GM10847 (cell line): ENCODE data around the gene SCG3.

Source experiments
- POLR2A ChIP-seq: IDR thresholded peaks from 2 replicates; pipeline ENCODE4 v1.6.1; 2011; ENCODE audit not compliant: insufficient read length; ENCODE audit errors: extremely low read depth

SCG3 gene

DNA sequence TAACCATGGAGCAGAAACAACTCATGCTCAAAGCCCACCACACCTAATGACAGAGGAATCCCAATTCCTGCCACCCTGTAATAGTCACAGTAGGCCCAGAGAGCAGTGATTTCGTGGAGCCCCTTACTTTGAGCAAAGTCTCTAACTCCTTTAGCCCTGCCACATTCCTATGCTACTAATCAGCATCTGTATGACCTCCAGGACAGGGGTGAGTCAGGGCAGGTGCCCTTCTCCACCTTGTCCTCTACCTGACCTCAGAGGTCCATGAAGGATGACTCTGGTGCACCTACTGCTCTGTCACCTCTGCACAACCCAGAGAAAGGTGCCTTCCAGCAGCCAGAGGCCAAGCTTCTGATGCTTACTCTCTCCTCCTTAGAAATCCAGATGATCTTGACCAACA is 6.1 kb upstream of the SCG3 start:
- TF ChIP-seq POLR2A = no peak

DNA sequence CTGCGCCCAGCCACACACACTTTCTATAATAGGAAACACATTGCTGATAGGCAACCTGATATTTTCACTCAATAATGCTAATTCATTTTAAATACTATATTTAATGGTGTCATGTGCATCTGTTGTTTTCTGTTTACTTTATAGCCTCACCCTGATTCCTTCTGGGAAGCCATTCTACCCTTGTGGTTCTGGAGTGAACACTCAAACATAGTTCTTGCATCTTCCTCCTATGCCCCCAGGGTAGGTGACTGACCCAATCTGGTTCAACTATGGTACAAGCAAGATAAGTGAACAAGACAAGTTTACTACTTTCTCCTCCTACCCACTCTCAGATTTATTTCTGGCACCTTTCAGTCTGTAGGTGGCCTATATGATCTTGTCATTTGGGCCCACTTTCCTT is 4.3 kb upstream of the SCG3 start:
- no peak for TF ChIP-seq POLR2A

DNA sequence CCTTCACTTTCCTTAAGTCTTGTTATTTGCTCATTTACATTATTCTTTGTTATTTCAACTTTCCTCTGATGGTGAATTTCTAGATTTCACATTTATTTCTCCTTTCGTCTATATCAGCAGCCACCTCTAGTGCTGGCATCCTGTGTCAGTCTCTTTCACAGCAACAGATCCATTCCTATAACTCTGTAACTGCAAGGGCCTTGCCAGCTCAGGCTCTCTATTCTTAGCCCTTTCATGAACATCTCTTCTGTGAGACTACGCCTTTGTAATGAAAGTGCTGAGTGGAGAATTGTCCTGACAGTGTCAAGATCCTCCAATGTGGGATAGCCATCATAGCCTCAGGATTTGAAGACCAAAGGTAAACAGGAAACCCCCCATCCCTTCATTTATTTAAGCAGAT is 3.9 kb upstream of the SCG3 start:
- TF ChIP-seq POLR2A = no peak

DNA sequence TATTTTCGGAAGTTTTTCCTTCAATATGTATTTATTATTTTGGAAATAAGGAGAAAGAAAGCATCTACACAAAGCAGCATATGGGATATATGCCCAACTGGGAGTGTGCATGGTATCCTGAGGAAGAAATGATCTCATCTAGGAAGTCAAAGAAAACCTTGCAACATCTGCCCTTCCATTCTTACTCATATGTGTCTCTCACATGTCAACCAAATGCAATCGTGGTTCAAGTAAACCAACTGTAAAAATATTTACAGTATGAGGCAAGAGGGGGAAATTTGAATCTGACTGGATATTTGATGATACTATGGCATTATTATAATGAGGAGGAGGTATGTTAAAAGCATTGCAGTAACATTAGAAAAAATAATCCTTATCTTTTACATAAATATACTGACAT is 3.2 kb upstream of the SCG3 start:
- no peak for TF ChIP-seq POLR2A

DNA sequence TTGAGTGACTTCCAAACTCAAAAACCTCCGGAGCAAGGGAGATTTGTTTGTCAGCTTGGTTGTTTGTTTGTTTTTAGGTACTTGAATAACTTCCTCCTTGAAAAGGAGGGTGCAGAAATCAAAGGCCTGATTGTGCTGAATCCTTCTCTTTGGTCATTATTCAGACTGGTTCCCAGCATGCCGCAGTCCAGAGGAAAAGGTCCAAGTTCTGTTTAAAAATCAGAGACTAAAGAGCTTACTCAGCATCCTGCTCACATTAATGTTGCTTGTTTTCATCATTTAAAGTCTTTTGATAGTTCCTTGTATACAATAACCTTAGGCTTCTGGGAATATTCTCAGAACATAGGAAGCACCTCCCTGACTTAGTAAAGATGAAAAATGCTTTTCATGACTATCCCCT is 982 bp upstream of the SCG3 start:
- TF ChIP-seq POLR2A = no peak

DNA sequence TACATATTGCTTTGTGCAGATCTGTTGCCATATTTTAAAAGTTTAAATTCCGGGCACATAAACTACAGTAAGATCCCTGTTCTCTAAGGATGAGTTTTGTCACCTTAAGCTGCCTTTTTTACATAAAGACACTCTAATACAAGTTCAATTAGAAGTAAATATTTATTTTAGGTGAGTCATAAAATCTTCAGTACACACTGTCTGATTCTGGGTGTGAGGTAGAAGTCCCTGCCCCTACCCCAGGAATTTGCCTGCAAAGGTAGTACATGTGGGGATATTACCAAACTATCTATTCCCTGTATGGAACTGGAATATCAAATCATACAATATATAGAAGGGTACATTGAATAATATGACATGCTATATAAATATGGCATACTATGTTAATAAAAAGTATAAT is 6.3 kb downstream of the SCG3 start:
- no peak for TF ChIP-seq POLR2A

DNA sequence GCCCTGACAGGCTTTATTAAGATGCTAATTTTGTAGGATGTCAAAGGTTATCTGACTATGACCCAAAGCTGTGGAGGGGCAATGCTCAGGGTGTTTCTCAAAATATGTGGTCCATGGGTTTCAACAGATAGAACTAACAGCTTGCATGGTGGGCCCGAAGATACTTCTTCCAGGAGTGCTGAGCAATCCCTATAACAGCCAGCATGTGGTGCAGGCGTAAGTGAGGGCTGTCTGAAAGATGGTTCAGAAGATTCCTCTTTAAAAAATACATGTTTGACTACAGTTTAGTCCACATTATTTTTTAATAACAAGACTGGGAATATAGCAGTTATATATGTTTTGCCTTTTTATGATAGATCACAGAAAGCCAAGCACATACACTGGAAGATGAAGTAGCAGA is 7.6 kb downstream of the SCG3 start:
- no peak for TF ChIP-seq POLR2A

DNA sequence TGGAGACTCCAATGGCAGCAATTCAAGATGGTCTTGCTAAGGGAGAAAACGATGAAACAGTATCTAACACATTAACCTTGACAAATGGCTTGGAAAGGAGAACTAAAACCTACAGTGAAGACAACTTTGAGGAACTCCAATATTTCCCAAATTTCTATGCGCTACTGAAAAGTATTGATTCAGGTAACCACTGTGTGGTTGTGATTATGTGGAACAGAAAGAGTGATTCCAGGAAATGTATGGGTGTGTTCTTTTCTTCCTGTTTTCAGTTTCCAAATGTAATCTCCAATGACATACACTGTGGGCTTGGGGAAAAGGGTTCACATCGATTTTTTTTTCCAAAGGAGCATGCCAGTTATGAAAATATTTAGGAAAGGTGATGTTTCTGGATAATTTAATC is 10.9 kb downstream of the SCG3 start:
- no peak for TF ChIP-seq POLR2A

DNA sequence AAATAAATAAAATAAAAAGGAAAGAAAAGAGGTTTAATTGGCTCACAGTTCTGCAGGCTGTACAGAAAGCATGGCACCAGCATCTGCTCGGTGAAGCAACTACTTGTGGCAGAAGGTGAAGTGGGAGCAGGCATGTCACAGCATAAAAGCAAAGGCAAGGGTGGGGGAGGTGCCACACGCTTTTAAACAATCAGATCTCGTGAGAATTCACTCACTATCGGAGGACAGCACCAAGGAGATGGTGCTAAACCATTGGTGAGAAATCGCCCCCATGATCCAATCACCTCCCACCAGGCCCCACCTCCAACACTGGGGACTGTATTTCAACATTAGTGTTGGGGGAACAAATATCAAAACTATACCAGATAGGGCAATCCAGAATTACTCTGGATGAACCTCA is 15.3 kb downstream of the SCG3 start:
- TF ChIP-seq POLR2A = no peak

DNA sequence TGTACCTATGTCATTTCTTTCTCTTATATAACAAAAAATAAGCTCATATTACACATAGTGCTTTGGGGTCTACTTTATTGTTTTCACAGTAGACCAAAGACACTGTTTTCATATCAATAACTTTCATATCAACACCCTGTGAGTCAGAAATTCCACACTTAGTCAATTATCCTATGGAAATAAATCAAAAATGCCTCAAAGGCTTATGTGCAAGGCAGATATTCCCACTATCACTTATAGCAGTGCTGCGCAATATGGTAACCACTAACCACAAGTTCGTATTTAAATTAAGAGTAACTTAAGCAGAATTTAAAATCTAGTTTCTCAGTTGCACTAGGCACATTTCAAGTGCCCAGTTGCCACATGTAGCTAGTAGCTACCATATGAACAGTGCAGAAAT is 15.9 kb downstream of the SCG3 start:
- no peak for TF ChIP-seq POLR2A

DNA sequence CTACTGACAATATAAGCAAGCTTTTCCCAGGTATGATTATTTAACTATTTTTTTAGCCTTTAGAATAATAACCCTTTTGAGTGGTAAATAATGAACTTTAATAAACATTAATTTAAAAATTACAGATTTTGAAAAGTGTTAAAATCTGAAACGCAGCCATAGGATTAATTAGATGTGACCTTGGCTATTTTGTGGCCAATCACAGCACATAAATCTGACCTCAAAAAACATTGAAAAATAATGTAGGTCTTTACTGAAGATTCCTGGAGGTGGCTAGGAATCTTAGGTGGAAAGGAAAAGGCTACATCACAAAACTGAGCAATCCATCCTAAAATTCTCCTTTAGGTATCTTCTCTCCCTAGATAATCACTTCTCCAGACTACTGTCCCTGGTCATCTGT is 18.1 kb downstream of the SCG3 start:
- TF ChIP-seq POLR2A = no peak

DNA sequence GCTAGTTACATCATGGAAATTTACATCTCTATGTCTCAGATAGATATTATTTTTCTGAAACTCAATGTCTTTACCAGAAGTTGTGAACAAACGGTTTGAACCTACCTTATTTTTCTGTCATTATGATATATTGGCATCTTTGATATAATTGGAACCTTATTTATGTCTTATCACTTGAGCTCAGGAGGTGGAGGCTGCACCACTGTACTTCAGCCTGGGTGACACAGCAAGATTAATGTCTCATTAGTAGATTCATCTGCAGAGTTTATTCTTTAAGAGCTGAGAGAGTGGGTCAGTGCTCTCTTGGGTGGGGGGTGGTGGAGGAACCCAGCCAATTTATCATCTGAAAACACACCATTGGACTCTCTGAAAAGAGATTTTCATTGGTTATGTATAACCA is 21.4 kb downstream of the SCG3 start:
- no peak for TF ChIP-seq POLR2A

DNA sequence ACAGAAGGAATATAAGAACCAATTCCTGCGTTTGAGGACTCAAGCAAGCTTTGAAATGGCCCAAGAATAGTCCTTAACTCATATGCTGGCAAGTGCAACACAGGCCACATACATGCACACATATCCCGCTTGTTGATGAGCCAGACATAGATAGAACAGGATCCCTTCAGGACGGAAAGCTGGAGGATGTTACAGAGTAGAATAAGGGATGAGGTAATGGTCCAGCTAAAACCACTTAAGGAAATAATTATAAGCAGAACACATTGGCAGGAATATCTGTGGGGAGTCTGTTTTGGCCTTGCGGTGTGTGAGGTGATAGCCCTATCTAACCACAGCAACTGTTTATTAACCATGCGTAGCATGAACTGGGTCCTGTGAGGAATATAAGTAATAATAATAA is 25.0 kb downstream of the SCG3 start:
- no peak for TF ChIP-seq POLR2A

DNA sequence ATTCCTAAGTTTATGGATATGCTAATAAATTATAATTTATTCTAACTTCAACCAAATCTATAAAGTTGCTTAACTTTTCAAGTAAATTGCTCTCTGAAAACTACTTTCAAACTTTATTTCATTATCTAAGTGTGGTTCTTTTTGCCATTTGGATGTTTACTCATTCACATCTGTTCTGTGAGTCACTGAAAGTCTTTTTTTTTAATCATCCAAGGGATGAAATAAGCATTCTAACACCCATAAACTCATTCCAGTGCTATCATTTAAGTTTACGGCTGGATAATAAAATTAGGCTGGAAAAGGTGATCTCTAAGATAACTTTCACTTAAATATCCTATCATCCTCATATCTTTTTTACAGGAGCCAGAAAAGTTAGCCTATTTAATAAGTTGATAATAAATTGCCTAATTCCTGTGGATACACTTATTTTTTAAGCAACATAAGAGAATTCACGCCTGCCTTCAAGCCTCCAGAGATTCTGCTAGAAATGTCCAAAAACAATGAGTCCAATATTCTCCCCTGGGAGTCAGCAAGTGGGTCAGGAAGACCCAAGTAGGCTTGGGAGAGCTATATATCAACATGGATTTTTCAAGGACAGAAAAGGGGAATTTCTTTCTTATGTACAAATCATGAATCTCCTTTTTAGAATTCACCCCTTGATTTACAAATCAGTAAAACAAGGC is 25.8 kb downstream of the SCG3 start:
- TF ChIP-seq POLR2A = no peak

DNA sequence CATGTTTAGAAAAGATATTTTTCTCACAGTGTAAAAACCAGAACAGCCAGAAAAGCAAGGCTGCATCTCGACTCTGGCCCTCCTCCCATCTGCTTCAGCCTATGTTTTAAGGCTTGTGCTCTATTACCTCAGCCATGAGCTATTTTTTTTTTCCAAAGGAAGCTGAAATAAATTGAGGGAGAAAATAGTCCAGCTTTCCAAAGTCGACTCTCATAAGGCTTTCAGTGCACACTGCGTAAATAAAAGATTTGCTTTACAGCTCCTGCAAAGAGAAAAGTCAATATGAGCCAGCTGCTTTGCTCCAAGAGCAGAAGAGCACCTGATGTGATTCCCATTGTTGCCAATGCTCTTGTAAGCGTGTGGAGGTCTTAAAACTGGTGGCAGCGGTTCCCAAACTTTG is 26.7 kb downstream of the SCG3 start:
- no peak for TF ChIP-seq POLR2A

DNA sequence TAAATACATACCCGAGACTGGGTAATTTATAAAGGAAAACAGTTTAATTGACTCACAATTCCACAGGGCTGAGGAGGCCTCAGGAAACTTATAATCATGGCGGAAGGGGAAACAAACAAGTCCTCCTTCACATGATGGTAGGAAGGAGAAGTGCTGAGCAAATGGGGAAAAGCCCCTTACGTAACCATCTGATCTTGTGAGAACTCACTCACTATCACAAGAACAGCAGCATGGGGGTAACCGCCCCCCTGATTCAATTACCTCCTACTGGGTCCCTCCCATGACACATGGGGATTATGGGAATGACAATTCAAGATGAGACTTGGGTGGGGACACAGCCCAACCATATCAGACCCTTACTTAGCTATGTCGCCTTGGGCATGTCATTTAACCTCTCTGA is 27.7 kb downstream of the SCG3 start:
- TF ChIP-seq POLR2A = no peak

DNA sequence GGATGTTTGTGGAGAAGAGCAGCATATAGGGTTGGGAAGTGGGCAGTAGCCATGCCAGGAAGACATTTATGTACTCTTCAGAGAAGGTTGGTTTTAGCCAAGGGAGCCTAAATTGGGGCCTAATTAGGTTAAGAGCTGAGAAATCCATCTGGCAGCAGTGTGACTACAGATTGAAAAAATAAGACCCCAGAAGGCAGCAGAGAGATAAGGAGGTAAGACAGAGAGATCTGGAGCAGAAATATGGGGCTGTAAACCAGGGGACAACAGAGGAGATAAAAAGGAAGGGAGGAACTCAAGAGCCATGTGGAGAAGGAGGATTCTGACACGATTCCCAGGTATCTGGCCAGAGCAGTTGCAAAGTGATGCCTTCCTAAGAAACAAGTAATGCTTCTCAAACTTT is 32.9 kb downstream of the SCG3 start:
- no peak for TF ChIP-seq POLR2A

DNA sequence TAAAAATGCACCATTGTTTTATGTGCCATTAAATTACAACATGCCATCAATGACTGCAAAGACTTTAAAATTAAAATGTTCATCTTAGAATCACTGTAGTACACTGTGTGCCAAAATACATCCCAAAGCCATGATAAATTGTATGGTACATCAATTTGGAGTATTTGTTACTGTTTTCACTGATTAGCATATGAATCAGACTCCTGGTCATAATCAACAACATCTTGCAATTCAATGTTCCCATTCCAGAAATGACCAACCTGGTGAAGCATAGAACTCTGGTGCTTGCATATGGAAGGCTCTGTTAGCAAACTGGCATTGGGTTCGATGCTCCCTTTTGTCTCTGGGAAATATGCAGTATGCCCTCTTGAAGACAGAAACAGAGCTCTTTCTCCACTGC is 33.6 kb downstream of the SCG3 start:
- no peak for TF ChIP-seq POLR2A
